Measurements from ENCODE around the gene C16orf86. TPM values are rescaled to one million over a fixed set of nuclear protein-coding genes. Genes with fewer than 3 reads are reported as not detected.

The C16orf86 gene
- polyA plus RNA-seq, 2 of the 4 experiments (the other 2 are of a cell fraction) = 0.06 TPM; not detected in 1

- TF ChIP-seq REST (IDR thresholded peaks at IDR 0.05) (no peak), NR3C1 (IDR thresholded peaks at IDR 0.05) (no peak), RARB (CRISPR knock-in tag; IDR thresholded peaks at IDR 0.05) (no peak), CTCF (IDR thresholded peaks at IDR 0.05) (no peak), ZFP36 (IDR thresholded peaks at IDR 0.05; ENCODE audit: borderline replicate concordance, partially characterized antibody) (no peak), E2F6 (IDR thresholded peaks at IDR 0.05; ENCODE audit: borderline replicate concordance, low read depth) (peak; percentile 71; the same call in 1 of the 2 replicates)
Observed at GRCh38 chr16:67659675-67660563, 6.7 kb upstream of the C16orf86 start, which contains the start of gene ACD (continued).

GRCh38 chr16:67660564-67661028, 6.0 kb upstream of the C16orf86 start, which contains the start of gene PARD6A:
Gene PARD6A (plus strand): TSS chr16:67660960. CDS start chr16:67661039, 79 bp downstream.
- Histone ChIP-seq H3K27ac (peak within 1 kb of the TSS; percentile 90 to 92), H3K4me2 (peak within 1 kb of the TSS; percentile 80), H3K4me1 (peaks cover 8% of the 10 kb centered on the region), H3K9me3 (no peaks in the 10 kb centered on the region), H3K4me3 (peak within 1 kb of the TSS; percentile 91)
- DNase-seq (ENCODE audit: low read depth in 1 of 2, low spot score in 1 of 2) (peak; percentile 96 to 99), FAIRE-seq (peak; percentile 23), ATAC-seq (peak; percentile 66 to 81)
- WGBS (ENCODE audit: missing lambda C conversion rate) = 3% methylated on average over 29 of the region's 48 CpGs
- POLR2A ChIA-PET = interaction anchor here (0.7 to 1.5 kb wide), 7 partner anchors 13 to 146 kb away, joined by 3 to 17 read pairs (median 4); partner anchors contain the start of genes CARMIL2, CTCF, RANBP10 and TSNAXIP1
- CTCF ChIA-PET = interaction anchor here (0.8 to 8.6 kb wide), 9 partner anchors 8 to 146 kb away, joined by 3 to 51 read pairs (median 7); partner anchors contain the start of gene CARMIL2
- TF ChIP-seq CBX8 (IDR thresholded peaks at IDR 0.05) = no peak
- TF ChIP-seq KDM5A (IDR thresholded peaks at IDR 0.05) = no peak
- TF ChIP-seq KDM1A (IDR thresholded peaks at IDR 0.05; ENCODE audit: low read depth) = peak; percentile 31; the same call in 1 of the 2 replicates
- no peak for TF ChIP-seq POLR2AphosphoS2 (conservative IDR thresholded peaks at IDR 0.05; ENCODE audit: low read length)
- no peak for TF ChIP-seq CHD4 (IDR thresholded peaks at IDR 0.05; ENCODE audit: borderline replicate concordance)
- no peak for TF ChIP-seq ESRRA (IDR thresholded peaks at IDR 0.05; ENCODE audit: borderline replicate concordance, low read length)
- no peak for TF ChIP-seq HOXB5 (CRISPR knock-in tag; IDR thresholded peaks at IDR 0.05)
- no peak for TF ChIP-seq NR3C1 (IDR thresholded peaks at IDR 0.05)
- no peak for TF ChIP-seq SMC3 (IDR thresholded peaks at IDR 0.05)
- TF ChIP-seq NFE2L2 (conservative IDR thresholded peaks at IDR 0.05; ENCODE audit: low read length) = no peak
- TF ChIP-seq FOSB (CRISPR knock-in tag; IDR thresholded peaks at IDR 0.05) = no peak
- no peak for TF ChIP-seq HES2 (IDR thresholded peaks at IDR 0.05)
- TF ChIP-seq HDAC2 (IDR thresholded peaks at IDR 0.05) = no peak
- TF ChIP-seq ZNF302 (CRISPR knock-in tag; IDR thresholded peaks at IDR 0.05) = no peak
- no peak for TF ChIP-seq FOXS1 (CRISPR knock-in tag; IDR thresholded peaks at IDR 0.05)
- TF ChIP-seq BCL3 (IDR thresholded peaks at IDR 0.05) = no peak; the same call in 1 of the 3 replicates
- no peak for TF ChIP-seq USF2 (IDR thresholded peaks at IDR 0.05)
- TF ChIP-seq MAFK (IDR thresholded peaks at IDR 0.05; ENCODE audit: partially characterized antibody) = no peak
- TF ChIP-seq ATOH8 (CRISPR knock-in tag; IDR thresholded peaks at IDR 0.05; ENCODE audit: low read depth) = no peak
- TF ChIP-seq CBX2 (IDR thresholded peaks at IDR 0.05; ENCODE audit: borderline replicate concordance, low read depth) = no peak
- 0 out of 2 replicates have a peak, but pooled peaks have one; percentile 4 for TF ChIP-seq PHF8 (IDR thresholded peaks at IDR 0.05; ENCODE audit: borderline replicate concordance, low read depth)

All from A549 (cell line).